GM21737 (cell line): ENCODE measurements around the gene CEP70.
"Not testable (repeated sequence)": the region's sequence is repeated elsewhere in the genome, so short reads cannot be mapped to it uniquely, and the experiment has no call there.

Experiments used
- ATAC-seq: cut with Tn5 transposase; IDR thresholded peaks from one replicate; pipeline ENCODE4 v1.9.1; 2021; ENCODE audit warnings: mild to moderate bottlenecking, moderate library complexity; ENCODE audit not compliant: unreplicated experiment

Gene CEP70

GRCh38 chr3:138455801-138456716 lies 138.0 kb downstream of the CEP70 start:
- ATAC-seq: no peak

GRCh38 chr3:138453940-138454339 lies 140.1 kb downstream of the CEP70 start:
- ATAC-seq: not testable (repeated sequence)

- ATAC-seq: no peak
Measured at GRCh38 chr3:138452436-138452835, 141.6 kb downstream of the CEP70 start.

GRCh38 chr3:138451595-138452162 lies 142.4 kb downstream of the CEP70 start:
- ATAC-seq: no peak

- ATAC-seq: no peak
Measured at GRCh38 chr3:138450704-138451424, 143.2 kb downstream of the CEP70 start.

GRCh38 chr3:138450181-138450580 lies 143.9 kb downstream of the CEP70 start:
- no peak for ATAC-seq

- ATAC-seq: no peak
Measured at GRCh38 chr3:138449490-138449889, 144.6 kb downstream of the CEP70 start.

GRCh38 chr3:138448631-138449030 lies 145.4 kb downstream of the CEP70 start:
- no peak for ATAC-seq

GRCh38 chr3:138445654-138446053 lies 148.4 kb downstream of the CEP70 start:
- ATAC-seq: no peak

- no peak for ATAC-seq
Measured at GRCh38 chr3:138445236-138445635, 148.8 kb downstream of the CEP70 start.
